Mucosa of gallbladder (tissue), 1 donor: Measurements from ENCODE around the gene DIO1. TPM values are rescaled to one million over a fixed set of nuclear protein-coding genes. Genes with fewer than 3 reads are reported as not detected.
A peak's percentile ranks its signal among the peaks of the same experiment; 100 is the strongest.

ENCODE experiments used
- DNase-seq: peaks from one replicate; pipeline ENCODE4 v3.0.0-alpha.2; 2020; ENCODE audit warnings: low spot score
- total RNA-seq: library from RNA; stranded (reverse); gene quantifications from one replicate; pipeline ENCODE4 v1.2.1, GENCODE V29; 2021
- donor health status: DM: no; HTN: no; CAD: no.

DIO1 gene
- total RNA-seq, 1 donor from 2014 or later: 6.2 TPM

GRCh38 chr1:53942127-53942957, 48.4 kb downstream of the DIO1 start:
- DNase-seq: no peak

DNA sequence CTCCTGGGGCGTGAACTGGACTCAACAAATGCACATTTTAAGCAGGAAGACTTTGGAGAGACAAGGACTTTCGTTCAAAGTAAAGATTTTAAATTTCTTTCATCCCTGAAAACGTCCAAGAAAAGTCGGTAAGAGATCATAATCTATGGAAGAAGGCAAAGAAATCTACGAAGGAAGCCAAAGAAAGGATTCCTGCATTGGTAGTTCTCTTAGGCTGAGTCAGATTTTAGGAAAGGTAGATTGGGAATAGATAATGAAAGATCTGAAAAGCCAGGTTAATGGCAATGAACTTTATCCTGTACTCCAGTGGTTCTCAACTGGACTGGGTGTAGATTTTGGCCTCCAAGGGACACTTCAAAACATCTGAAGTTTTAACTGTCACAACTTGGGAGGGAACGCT, 49.1 kb downstream of the DIO1 start:
- DNase-seq: no peak

DNA sequence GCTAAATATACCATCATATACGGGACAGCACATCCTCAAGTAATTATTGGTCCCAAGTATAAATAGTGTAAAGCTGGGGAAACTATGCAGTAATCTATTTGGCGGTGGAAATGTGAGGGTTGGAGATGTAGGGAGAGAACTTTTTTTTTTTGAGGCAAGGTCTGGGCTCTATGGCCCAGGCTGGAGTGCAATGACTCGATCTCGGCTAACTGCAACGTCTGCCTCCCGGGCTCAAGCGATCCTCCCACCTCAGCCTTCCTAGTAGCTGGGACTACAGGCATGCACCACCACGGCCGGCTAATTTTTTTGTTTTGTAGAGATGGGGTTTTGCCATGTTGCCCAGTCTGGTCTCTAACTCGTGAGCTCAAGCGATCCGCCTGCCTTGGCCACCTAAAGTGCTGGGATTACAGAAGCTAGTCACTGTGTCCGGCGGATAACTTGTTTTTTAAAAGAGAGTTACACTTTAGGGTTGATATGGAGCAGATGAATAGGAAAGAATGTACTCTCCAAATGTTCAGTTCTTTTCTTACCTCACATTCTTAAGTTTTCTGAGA, 49.6 kb downstream of the DIO1 start:
- DNase-seq: no peak

DNA sequence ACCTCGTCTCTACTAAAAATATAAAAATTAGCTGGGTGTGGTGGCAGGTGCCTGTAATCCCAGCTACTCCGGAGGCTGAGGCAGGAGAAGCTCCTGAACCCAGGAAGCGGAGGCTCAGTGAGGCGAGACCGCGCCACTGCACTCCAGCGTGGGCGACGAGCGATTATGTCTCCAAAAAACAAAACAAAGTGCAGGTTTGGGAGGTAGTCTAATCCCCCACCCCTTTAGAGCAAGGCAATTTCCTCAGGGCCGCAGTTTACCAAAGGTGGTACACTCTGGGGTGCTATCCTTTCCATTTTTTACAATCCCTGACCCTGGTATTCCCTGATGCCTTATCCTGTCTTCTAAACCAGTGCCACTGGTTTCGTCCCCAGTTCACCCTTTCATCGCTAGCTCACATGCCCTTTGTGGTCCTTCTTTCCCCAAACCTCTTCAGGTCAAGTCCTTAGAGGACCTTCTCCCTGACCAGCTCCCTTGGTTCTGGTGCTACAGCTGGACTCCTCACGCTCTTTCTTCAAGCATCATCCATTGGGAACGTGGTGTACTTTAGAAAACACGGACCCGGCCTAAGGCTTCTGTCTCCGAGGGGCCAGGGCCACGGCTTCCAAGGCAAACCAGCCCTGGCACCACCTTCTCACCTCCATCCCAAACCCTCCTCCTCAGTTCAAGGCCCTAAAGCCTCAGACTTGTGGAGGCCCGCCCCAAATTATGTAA, 50.6 kb downstream of the DIO1 start:
- no peak for DNase-seq

DNA sequence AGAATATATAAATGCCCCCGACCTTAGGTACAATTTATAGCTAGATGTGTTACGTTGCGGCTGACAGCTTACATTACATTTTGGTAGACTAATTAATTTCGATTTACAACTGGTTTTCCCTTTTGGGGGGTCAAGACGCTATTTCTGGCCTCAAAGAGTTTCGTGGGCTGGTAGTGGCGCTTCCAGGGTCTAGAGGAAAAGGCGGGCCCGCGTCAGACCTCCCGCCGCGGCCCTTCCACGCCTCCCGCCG, 51.1 kb downstream of the DIO1 start:
- DNase-seq: no peak

DNA sequence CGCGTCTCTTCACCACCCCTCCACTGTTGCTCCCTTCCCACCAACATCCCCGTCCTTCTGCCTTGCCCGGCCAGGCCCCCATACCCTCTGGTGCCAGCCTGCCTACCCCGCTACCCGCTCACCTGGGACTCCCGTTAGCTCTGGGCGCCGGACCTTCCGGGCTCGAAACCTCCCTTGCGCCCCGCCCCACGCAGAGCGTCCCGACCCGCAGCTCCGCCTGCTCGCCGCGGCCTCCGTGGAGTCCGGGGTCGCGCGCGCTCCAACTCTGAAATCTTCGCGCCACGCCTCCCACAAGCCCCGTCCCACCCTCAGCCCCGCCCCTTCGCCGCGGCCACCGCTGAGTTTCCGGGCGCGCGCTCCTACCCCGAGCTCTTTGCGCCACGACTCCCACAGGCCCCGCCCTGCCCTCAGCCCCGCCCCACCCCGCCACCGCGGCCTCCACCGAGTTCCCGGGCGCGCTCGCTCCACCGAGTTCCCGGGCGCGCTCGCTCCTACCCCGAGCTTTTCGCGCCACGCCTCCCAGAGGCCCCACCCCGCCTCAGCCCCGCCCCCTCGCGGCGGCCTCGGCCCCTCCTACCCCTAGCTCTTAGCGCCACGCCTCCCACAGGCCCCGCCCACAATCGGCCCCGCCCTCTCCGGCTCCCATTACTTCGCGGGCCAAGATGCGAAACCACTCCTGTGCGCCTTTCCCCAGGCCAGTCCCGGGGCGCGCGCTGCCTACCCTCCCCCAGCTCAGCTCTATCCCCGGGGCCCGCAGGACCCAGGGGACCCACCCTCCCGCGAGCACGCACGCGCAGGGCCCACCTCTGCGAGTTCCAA, 51.7 kb downstream of the DIO1 start, which contains the start of gene IFT25:
Gene IFT25 (minus strand): TSS at position 267 of the 819 bp plus-strand sequence. CDS start 5,617 bp downstream, outside the sequence.
- DNase-seq: peak; percentile 97

GRCh38 chr1:53946252-53947171, 52.5 kb downstream of the DIO1 start, which contains the start of gene LRRC42:
TSS of gene LRRC42 (plus strand) at chr1:53946350. CDS start at chr1:53952000, 5,650 bp downstream.
- DNase-seq: no peak

GRCh38 chr1:53947172-53947907, 53.4 kb downstream of the DIO1 start:
- DNase-seq: no peak

DNA sequence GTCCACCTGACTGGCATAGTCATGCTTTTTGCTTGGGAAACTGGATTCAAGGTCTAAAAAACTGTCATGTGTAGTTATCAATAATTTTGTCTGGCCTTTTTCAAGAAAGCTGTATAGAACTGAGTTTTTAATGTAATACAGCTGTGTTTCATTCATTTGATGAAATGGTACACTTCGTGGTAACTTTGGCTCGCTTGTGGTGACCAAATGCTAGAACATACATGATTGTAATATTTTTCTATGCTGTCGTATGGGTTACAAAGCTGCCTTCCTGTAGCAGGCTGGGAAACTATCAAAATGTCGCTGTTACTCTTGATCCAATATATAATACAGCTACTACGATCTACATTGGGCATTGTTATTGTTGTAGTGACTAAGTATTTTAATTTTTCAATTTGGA, 54.3 kb downstream of the DIO1 start:
- DNase-seq: no peak

- DNase-seq: no peak
These were observed 55.3 kb downstream of the DIO1 start for GRCh38 chr1:53949023-53949990.

DNA sequence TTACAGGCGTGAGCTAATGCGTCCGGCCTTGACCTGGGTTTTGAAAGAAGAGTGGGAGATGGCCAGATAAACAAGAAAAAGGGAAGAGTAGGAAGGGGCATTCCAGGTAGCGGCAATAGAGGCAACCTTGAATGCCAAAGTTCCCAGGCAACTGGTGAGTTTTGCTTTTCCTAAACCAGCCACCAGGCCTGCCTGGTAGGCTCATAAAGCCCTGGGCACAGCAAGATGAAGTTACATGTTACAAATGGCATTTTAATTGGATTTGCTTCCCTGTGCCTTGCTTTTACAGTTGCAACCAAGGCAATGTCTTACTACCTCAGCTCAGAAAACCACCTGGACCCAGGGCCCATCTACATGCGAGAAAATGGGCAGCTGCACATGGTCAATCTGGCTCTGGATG, 57.7 kb downstream of the DIO1 start:
- no peak for DNase-seq

DNA sequence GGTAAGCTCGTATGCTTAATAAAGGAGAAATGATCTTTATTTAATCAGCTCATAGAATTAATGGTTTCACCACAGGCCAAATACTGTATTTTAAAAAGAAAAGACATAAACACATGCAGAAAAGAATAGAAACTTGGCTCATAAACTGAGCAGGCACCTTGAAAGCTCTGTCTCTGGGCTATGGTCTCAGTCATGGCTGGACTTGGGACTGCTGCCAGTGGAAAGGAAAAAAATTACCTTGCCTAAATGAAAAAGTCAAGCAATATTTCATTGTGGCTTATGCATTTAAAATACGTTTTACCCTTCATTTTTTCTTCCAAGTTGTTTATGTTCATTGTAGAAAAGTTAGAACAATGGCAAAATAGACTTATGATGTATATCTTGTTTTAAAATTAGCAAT, 60.1 kb downstream of the DIO1 start:
- DNase-seq: no peak

DNA sequence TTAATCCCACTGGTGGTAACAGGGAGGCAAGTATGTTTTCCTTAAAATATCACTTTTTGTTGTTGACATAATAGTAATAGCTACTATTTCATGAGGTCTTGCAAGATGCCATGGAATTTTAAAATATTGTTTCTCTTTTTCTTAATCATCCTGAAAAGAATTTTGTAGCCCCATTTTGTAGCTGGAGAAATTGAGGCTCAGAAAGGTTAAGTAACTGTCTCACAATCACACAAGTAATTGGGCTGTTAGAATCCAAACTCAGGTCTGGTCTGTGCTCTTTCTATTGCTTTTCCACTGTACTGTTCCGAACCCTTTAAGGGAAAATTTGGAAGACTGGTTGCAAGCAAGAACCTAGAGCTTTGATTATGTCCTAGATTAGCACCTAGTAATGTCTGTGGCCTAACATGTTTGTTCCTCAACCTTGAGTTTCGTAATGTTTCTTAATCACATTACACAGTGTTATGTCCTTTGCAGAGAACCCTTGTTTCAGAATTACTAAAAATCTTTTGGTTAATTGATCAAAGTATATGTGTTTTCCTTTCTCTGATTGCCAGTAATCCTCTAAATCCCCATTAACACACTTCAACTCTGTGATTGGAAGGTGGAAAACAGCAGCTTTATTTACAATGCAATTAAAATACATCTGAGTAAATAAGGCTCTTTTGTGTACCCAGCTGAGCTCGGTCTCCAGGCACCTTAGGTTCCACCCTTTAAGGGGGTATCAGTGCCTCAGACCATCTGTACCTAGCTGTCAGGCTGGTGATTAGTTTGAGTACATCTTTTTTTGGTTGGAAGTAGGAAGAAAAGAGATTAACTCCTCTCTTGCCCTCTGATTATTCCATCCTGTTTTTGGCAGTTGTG, 62.6 kb downstream of the DIO1 start:
- no peak for DNase-seq

- peak; percentile 41 for DNase-seq
These were observed 63.3 kb downstream of the DIO1 start for GRCh38 chr1:53957194-53957818.

DNA sequence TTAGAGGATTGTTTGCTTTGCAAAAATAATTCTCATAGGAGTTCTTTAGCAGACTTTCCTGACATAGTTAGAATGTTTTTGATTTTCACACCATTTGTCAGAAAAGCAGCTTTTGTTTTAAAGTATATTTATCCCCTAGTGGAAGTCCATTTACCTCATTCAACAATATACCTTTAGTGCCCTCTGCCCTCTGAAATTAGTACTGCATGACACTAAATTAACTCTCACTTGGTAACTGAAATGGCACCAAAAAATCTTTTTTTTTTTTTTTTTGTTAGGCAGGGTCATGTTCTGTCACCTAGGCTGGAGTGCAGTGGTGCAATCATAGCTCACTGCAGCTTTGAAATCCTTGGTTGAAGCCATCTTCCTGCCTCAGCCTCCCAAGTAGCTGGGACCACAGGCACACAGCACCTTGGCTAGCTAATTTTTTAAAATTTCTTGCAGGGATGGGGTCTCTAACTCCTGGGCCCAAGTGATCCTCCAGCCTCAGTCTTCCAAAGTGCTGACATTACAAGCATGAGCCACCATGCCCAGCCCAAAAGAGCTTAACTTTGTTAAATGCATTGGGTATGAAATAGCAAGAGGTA, 65.8 kb downstream of the DIO1 start:
- DNase-seq: no peak
